H9 (cell line): ENCODE measurements around the gene ZCCHC4. TPM values are rescaled to one million over a fixed set of nuclear protein-coding genes. Genes with fewer than 3 reads are reported as not detected.

Experiments used
- DNase-seq: peaks from one replicate; pipeline ENCODE4 v3.0.0-alpha.2; 2017
- H2AFZ ChIP-seq: one replicate; pipeline ENCODE4 v1.6.1; 2013; ENCODE audit warnings: mild to moderate bottlenecking, low read length, control low read depth, moderate library complexity
- H2AK5ac ChIP-seq: 2 replicates; pipeline ENCODE4 v1.6.1; 2013; ENCODE audit warnings: low read length, control low read depth, mixed read lengths; ENCODE audit not compliant: insufficient read length
- H2BK120ac ChIP-seq: one replicate; pipeline ENCODE4 v1.6.1; 2013; ENCODE audit warnings: low read depth, mild to moderate bottlenecking, low read length, control low read depth, inconsistent platforms; ENCODE audit not compliant: poor library complexity, severe bottlenecking
- H2BK12ac ChIP-seq: 2 replicates; pipeline ENCODE4 v1.6.1; 2013; ENCODE audit warnings: low read length, control low read depth, mixed read lengths, low read depth; ENCODE audit not compliant: insufficient read length
- H2BK15ac ChIP-seq: 2 replicates; pipeline ENCODE4 v1.6.1; 2013; ENCODE audit warnings: low read depth, low read length, control low read depth
- H2BK20ac ChIP-seq: one replicate; pipeline ENCODE4 v1.6.1; 2013; ENCODE audit warnings: low read depth, mild to moderate bottlenecking, low read length, control low read depth, inconsistent platforms; ENCODE audit not compliant: poor library complexity, severe bottlenecking
- H2BK5ac ChIP-seq: 2 replicates; pipeline ENCODE4 v1.6.1; 2013; ENCODE audit warnings: low read length, control low read depth, mixed read lengths; ENCODE audit not compliant: insufficient read length
- H3K14ac ChIP-seq: 2 replicates; pipeline ENCODE4 v1.6.1; 2013; ENCODE audit warnings: low read length, control low read depth; ENCODE audit not compliant: insufficient read depth
- H3K18ac ChIP-seq: 2 replicates; pipeline ENCODE4 v1.6.1; 2013; ENCODE audit warnings: low read depth, mild to moderate bottlenecking, mixed read lengths, low read length, control low read depth; ENCODE audit not compliant: insufficient read length
- H3K23ac ChIP-seq: 2 replicates; pipeline ENCODE4 v1.6.1; 2013; ENCODE audit warnings: low read length, control low read depth, mixed read lengths, low read depth; ENCODE audit not compliant: insufficient read length
- H3K23me2 ChIP-seq: 2 replicates; pipeline ENCODE4 v1.6.1; 2013; ENCODE audit warnings: low read depth, mild to moderate bottlenecking, mixed read lengths, low read length, control low read depth; ENCODE audit not compliant: insufficient read length, poor library complexity, severe bottlenecking
- H3K27ac ChIP-seq: 2 replicates; pipeline ENCODE4 v1.5.1; 2013; ENCODE audit warnings: low read length, control low read depth, mixed read lengths, low read depth; ENCODE audit not compliant: insufficient read length
- H3K27me3 ChIP-seq: 2 replicates; pipeline ENCODE4 v1.6.1; 2013; ENCODE audit warnings: low read length, control low read depth, inconsistent platforms; ENCODE audit not compliant: insufficient read depth
- H3K4ac ChIP-seq: 2 replicates; pipeline ENCODE4 v1.6.1; 2013; ENCODE audit warnings: low read depth, mild to moderate bottlenecking, control low read depth, inconsistent platforms, low read length, moderate library complexity
- H3K4me1 ChIP-seq: 2 replicates; pipeline ENCODE4 v1.6.1; 2013; ENCODE audit warnings: low read length, control low read depth, inconsistent platforms; ENCODE audit not compliant: insufficient read depth
- H3K4me2 ChIP-seq: 2 replicates; pipeline ENCODE4 v1.6.1; 2013; ENCODE audit warnings: low read length, control low read depth, mixed read lengths; ENCODE audit not compliant: insufficient read length, insufficient read depth
- H3K56ac ChIP-seq: 2 replicates; pipeline ENCODE4 v1.6.1; 2013; ENCODE audit warnings: low read depth, mild to moderate bottlenecking, mixed read lengths, low read length, control low read depth; ENCODE audit not compliant: insufficient read length
- H3K79me1 ChIP-seq: 2 replicates; pipeline ENCODE4 v1.6.1; 2013; ENCODE audit warnings: low read depth, mild to moderate bottlenecking, moderate library complexity, low read length, control low read depth, inconsistent platforms; ENCODE audit not compliant: insufficient read depth, poor library complexity, severe bottlenecking
- H3K79me2 ChIP-seq: 2 replicates; pipeline ENCODE4 v1.6.1; 2013; ENCODE audit warnings: low read length, control low read depth, inconsistent platforms; ENCODE audit not compliant: insufficient read depth
- H3K9ac ChIP-seq: 2 replicates; pipeline ENCODE4 v1.6.1; 2013; ENCODE audit warnings: low read length, control low read depth, mixed read lengths; ENCODE audit not compliant: insufficient read length; ENCODE audit errors: extremely low read depth
- H3K9me3 ChIP-seq: one replicate; pipeline ENCODE4 v1.6.1; 2013; ENCODE audit warnings: low read depth, low read length, inconsistent platforms; ENCODE audit not compliant: control insufficient read depth
- H3T11ph ChIP-seq: one replicate; pipeline ENCODE4 v1.6.1; 2013; ENCODE audit warnings: mild to moderate bottlenecking, low read length, control low read depth, inconsistent platforms
- H4K20me1 ChIP-seq: one replicate; pipeline ENCODE4 v1.6.1; 2013; ENCODE audit not compliant: control insufficient read depth, insufficient read length, insufficient read depth
- H4K5ac ChIP-seq: 2 replicates; pipeline ENCODE4 v1.6.1; 2013; ENCODE audit warnings: low read depth, mild to moderate bottlenecking, mixed read lengths, low read length, control low read depth; ENCODE audit not compliant: insufficient read length
- H4K8ac ChIP-seq: replicated peaks from 2 replicates; pipeline ENCODE4 v1.6.1; 2013; ENCODE audit warnings: low read length, control low read depth, mixed read lengths, low read depth; ENCODE audit not compliant: insufficient read length
- H4K91ac ChIP-seq: 2 replicates; pipeline ENCODE4 v1.6.1; 2013; ENCODE audit warnings: low read depth, mild to moderate bottlenecking, moderate library complexity, mixed read lengths, low read length, control low read depth; ENCODE audit not compliant: insufficient read length
- H3K27ac Mint-ChIP-seq, 3 experiments: 2 replicates in 2 of 3; 3 replicates in 1 of 3; pipeline ENCODE4 v1.8.0; 2020 to 2021; ENCODE audit warnings: mixed read lengths in 3 of 3, mild to moderate bottlenecking in 1 of 3, moderate library complexity in 1 of 3
- H3K27me3 Mint-ChIP-seq: 2 replicates; pipeline ENCODE4 v1.8.0; 2021; ENCODE audit warnings: low read depth, mild to moderate bottlenecking, moderate library complexity, mixed read lengths
- H3K36me3 Mint-ChIP-seq, 3 experiments: 2 replicates in 2 of 3; 3 replicates in 1 of 3; pipeline ENCODE4 v1.8.0; 2020 to 2021; ENCODE audit warnings: low read depth in 3 of 3, mixed read lengths in 3 of 3; ENCODE audit not compliant: insufficient read depth in 1 of 3
- H3K4me1 Mint-ChIP-seq, 2 experiments: 2 replicates each; pipeline ENCODE4 v1.8.0; 2020; ENCODE audit warnings: mixed read lengths in 2 of 2
- H3K4me3 Mint-ChIP-seq, 2 experiments: 2 replicates in 1 of 2; 3 replicates in 1 of 2; pipeline ENCODE4 v1.8.0; 2020 to 2021; ENCODE audit warnings: mild to moderate bottlenecking in 2 of 2, mixed read lengths in 2 of 2, moderate library complexity in 1 of 2
- H3K9me3 Mint-ChIP-seq, 2 experiments: 2 replicates in 1 of 2; 3 replicates in 1 of 2; pipeline ENCODE4 v1.8.0; 2020; ENCODE audit warnings: mild to moderate bottlenecking in 2 of 2, mixed read lengths in 2 of 2, moderate library complexity in 1 of 2
- CTCF ChIP-seq: fragments of 200-600 bp; sonication (generic); conservative IDR thresholded peaks from 3 replicates; pipeline ENCODE4 v1.8.0; 2021; ENCODE audit warnings: antibody characterized with exemption, mild to moderate bottlenecking
- WGBS: extraction: QIAGEN DNeasy Blood & Tissue Kit; methylation state at CpG from one replicate; pipeline ENCODE4 v1.1.7; 2013; ENCODE audit warnings: missing lambda C conversion rate, low lambda C conversion rate, mixed read lengths; ENCODE audit not compliant: insufficient read length; ENCODE audit errors: extremely low coverage; 5-methylcytosine and 5-hydroxymethylcytosine counted together
- total RNA-seq: library from RNA; stranded (reverse); gene quantifications from 2 replicates; pipeline ENCODE4 v1.2.1, GENCODE V29; 2021

ZCCHC4 gene
- total RNA-seq, 1 experiment from 2014 or later = 6.8 TPM

GRCh38 chr4:25346913-25347312, 34.3 kb downstream of the ZCCHC4 start:
- no peak overlapping the region for H3K27ac Mint-ChIP-seq
- H3K9me3 Mint-ChIP-seq = no peaks in the 10 kb centered on the region
- Histone ChIP-seq H2BK12ac (no peak overlapping the region), H3K9me3 (no peaks in the 10 kb centered on the region), H4K91ac (no peak overlapping the region), H3K14ac (no peak overlapping the region), H2AK5ac (no peak overlapping the region), H2BK15ac (no peak overlapping the region), H3K23ac (no peak overlapping the region), H4K20me1 (no peaks in the 10 kb centered on the region), H4K8ac (no peak overlapping the region), H3K4me2 (no peak overlapping the region), H3K4ac (no peak overlapping the region), H2BK120ac (no peak overlapping the region), H3T11ph (no peak overlapping the region), H2AFZ (no peak overlapping the region), H2BK20ac (no peak overlapping the region), H3K79me1 (no peaks in the 10 kb centered on the region), H3K18ac (no peak overlapping the region), H3K27ac (no peak overlapping the region), H3K23me2 (no peaks in the 10 kb centered on the region), H3K9ac (no peak overlapping the region), H3K4me1 (no peaks in the 10 kb centered on the region), H3K79me2 (no peaks in the 10 kb centered on the region), H3K56ac (no peak overlapping the region), H3K27me3 (no peaks in the 10 kb centered on the region), H4K5ac (no peak overlapping the region), H2BK5ac (no peak overlapping the region)
- no peak overlapping the region for H3K4me3 Mint-ChIP-seq
- H3K27me3 Mint-ChIP-seq = no peaks in the 10 kb centered on the region
- H3K4me1 Mint-ChIP-seq = no peaks in the 10 kb centered on the region
- no peak for DNase-seq
- H3K36me3 Mint-ChIP-seq = no peaks in the 10 kb centered on the region
- no peak for TF ChIP-seq CTCF
- no CpG with 5 or more reads among the region's 3 CpGs for WGBS
